Activated T-cell treated with anti-CD3 and anti-CD28 coated beads, Interleukin-2, amount 50 U/mL, for 24 hours (primary cell): ENCODE data around the gene JPH2.

Source experiments
- DNase-seq: peaks from one replicate; pipeline ENCODE4 v3.0.0-alpha.2; 2020
- H3K27ac Mint-ChIP-seq: 2 replicates; pipeline ENCODE4 v1.8.0; 2020; ENCODE audit warnings: mild to moderate bottlenecking, mixed read lengths
- H3K27me3 Mint-ChIP-seq: 2 replicates; pipeline ENCODE4 v1.8.0; 2020; ENCODE audit warnings: mixed read lengths
- H3K36me3 Mint-ChIP-seq: 2 replicates; pipeline ENCODE4 v1.8.0; 2020; ENCODE audit warnings: low read depth, mixed read lengths
- H3K4me1 Mint-ChIP-seq: 2 replicates; pipeline ENCODE4 v1.8.0; 2020; ENCODE audit warnings: low read depth, mixed read lengths
- H3K4me3 Mint-ChIP-seq: 2 replicates; pipeline ENCODE4 v1.8.0; 2020; ENCODE audit warnings: mild to moderate bottlenecking, moderate library complexity, mixed read lengths
- H3K9me3 Mint-ChIP-seq: 2 replicates; pipeline ENCODE4 v1.8.0; 2020; ENCODE audit warnings: mixed read lengths

Gene JPH2

DNA sequence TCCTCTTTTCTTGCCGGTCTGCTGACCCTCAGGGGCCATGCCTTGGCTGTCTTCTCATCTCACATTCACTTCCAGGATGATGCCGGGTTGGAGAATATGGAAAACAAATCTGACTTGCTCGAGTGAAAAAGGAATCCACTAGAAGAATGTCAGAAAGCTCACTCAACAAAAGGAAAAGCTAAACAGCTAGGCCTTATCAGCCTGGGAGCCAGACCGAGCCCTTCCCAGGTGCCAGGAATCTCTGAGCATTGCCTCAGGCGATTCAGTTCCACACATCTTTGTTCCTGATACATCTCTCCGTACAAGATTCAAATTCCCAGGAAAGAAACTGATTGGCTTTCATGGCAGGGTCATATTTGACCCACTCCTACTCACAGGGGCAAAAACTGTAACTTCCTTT lies 32.8 kb upstream of the JPH2 start:
- Mint-ChIP-seq H3K4me3 (no peak overlapping the region), H3K27ac (peak overlapping the region; percentile 27), H3K4me1 (peaks cover 50% of the 10 kb centered on the region), H3K9me3 (no peaks in the 10 kb centered on the region), H3K36me3 (no peaks in the 10 kb centered on the region), H3K27me3 (no peaks in the 10 kb centered on the region)
- DNase-seq, result no peak

DNA sequence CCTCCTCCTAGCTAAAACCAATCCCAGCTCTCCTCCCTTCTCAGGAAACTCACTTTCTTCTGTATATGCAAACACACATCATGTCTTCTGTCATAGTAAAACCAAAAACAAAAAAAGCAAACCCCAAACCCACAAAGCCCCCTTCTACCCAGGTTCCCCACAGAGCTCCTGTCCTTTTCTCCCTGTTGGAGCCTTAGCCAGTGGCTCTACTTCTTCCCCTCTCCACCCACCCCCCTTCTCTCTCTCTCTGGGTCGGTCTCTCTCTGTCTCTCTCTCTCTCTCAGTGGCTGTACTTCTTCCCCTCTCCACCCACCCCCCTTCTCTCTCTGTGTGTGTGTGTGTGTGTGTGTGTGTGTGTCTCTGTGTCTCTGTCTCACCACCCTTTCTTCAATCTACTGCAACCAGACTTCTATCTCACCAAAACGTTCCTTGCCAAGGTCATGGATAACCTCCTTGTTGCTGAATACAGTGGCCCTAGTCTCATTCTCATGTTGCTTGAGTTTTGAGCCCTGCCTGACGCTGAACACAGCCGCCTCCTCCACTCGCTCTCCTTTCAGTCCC lies 32.3 kb upstream of the JPH2 start:
- H3K27me3 Mint-ChIP-seq, result no peaks in the 10 kb centered on the region
- peaks cover 52% of the 10 kb centered on the region for H3K4me1 Mint-ChIP-seq
- no peak overlapping the region for H3K4me3 Mint-ChIP-seq
- H3K9me3 Mint-ChIP-seq, result no peaks in the 10 kb centered on the region
- no peak for DNase-seq
- H3K36me3 Mint-ChIP-seq, result no peaks in the 10 kb centered on the region
- H3K27ac Mint-ChIP-seq, result peak overlapping the region; percentile 27

GRCh38 chr20:44218446-44218845 lies 31.5 kb upstream of the JPH2 start:
- H3K4me3 Mint-ChIP-seq, result peak overlapping the region; percentile 66

GRCh38 chr20:44217342-44218092 lies 30.5 kb upstream of the JPH2 start:
- no peaks in the 10 kb centered on the region for H3K9me3 Mint-ChIP-seq
- peak overlapping the region; percentile 66 for H3K4me3 Mint-ChIP-seq
- no peaks in the 10 kb centered on the region for H3K36me3 Mint-ChIP-seq
- no peaks in the 10 kb centered on the region for H3K27me3 Mint-ChIP-seq
- H3K27ac Mint-ChIP-seq, result peak overlapping the region; percentile 27
- peaks cover 61% of the 10 kb centered on the region for H3K4me1 Mint-ChIP-seq
- DNase-seq, result peak; percentile 71

More at GRCh38 chr20:44218446-44218845, 31.5 kb upstream of the JPH2 start:
- peaks cover 55% of the 10 kb centered on the region for H3K4me1 Mint-ChIP-seq
- peak; percentile 43 for DNase-seq
- H3K36me3 Mint-ChIP-seq, result no peaks in the 10 kb centered on the region
- H3K27me3 Mint-ChIP-seq, result no peaks in the 10 kb centered on the region
- H3K9me3 Mint-ChIP-seq, result no peaks in the 10 kb centered on the region
- peak overlapping the region; percentile 27 for H3K27ac Mint-ChIP-seq

GRCh38 chr20:44215125-44215524 lies 28.1 kb upstream of the JPH2 start:
- Mint-ChIP-seq H3K36me3 (peaks cover 8% of the 10 kb centered on the region), H3K27ac (peak overlapping the region; percentile 28), H3K4me3 (no peak overlapping the region), H3K9me3 (no peaks in the 10 kb centered on the region), H3K4me1 (peaks cover 73% of the 10 kb centered on the region), H3K27me3 (no peaks in the 10 kb centered on the region)
- peak; percentile 76 for DNase-seq

DNA sequence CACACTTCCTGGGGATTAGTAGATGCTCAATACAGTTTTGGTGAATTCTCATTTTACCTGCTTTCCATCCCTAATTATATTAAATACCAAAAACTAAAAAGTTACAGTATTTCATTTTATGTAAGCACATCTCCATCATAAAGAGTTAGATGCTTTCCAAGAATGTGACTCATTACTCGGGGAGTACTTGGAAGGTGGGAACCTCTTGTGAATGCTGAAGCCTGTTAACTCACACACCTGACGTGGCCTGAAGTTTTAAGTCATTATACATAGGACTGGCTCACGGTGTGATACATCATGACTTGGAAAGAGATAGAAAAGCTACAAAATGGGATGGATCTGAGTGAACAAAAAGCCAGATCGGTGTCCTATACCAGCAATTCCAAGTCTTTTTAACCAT lies 25.8 kb upstream of the JPH2 start:
- DNase-seq, result no peak
- no peak overlapping the region for H3K4me3 Mint-ChIP-seq
- peaks cover 14% of the 10 kb centered on the region for H3K36me3 Mint-ChIP-seq
- no peaks in the 10 kb centered on the region for H3K9me3 Mint-ChIP-seq
- H3K27me3 Mint-ChIP-seq, result no peaks in the 10 kb centered on the region
- no peak overlapping the region for H3K27ac Mint-ChIP-seq
- H3K4me1 Mint-ChIP-seq, result peaks cover 69% of the 10 kb centered on the region

DNA sequence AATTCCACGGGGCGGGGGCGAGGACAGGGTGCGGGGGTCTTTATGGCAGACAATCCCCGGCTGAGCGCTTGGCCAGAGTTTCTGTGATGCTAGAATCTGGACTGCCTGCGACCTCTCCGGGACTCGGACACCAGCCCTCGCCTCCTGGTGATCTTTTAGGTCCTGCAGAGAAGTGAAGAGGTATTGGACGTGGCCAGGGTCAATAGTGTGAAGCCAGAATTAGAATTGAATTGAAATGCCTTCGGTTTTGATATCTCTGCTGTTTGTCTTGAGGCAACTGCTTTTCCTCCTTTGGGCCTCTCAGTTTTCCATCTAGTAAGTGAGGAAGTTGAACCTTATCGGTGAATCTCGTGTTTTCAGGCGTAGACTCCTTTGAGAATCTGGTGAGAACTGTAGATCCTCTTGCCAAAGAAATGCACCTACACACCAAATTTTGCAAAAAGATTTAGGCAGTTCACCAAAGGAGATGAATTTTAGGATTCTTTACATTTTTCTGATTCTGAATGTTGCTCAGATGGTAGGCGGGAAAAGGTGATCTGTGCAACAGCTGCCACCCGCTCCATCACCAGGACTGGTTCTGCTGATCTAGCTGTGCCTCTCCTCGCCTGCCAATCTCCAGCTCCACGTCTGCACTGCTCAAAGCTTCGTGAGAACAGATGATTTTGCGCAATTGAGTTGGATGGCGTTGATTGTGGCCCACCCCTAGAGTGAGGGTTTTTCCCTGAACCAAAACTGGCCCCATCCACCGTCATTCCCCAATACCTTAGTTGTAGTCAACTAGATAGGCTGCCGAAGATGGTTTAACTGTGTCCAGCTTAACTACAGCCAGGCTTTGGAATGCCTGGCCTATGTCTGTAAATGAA lies 24.4 kb upstream of the JPH2 start:
- H3K4me1 Mint-ChIP-seq, result peaks cover 70% of the 10 kb centered on the region
- DNase-seq, result no peak
- H3K27me3 Mint-ChIP-seq, result no peaks in the 10 kb centered on the region
- peak overlapping the region; percentile 96 for H3K4me3 Mint-ChIP-seq
- H3K27ac Mint-ChIP-seq, result peak overlapping the region; percentile 97
- peaks cover 25% of the 10 kb centered on the region for H3K36me3 Mint-ChIP-seq
- H3K9me3 Mint-ChIP-seq, result no peaks in the 10 kb centered on the region

- Mint-ChIP-seq H3K4me1 (peaks cover 70% of the 10 kb centered on the region), H3K36me3 (peaks cover 31% of the 10 kb centered on the region), H3K4me3 (peak within 1 kb of the TSS; percentile 96), H3K27me3 (no peaks in the 10 kb centered on the region), H3K27ac (peak within 1 kb of the TSS; percentile 97), H3K9me3 (no peaks in the 10 kb centered on the region)
- peak; percentile 99 for DNase-seq
Measured at GRCh38 chr20:44210406-44211176, 23.6 kb upstream of the JPH2 start, which contains the start of gene OSER1. OSER1 (minus strand) TSS chr20:44210771; CDS start chr20:44206957, 3,814 bp downstream.

DNA sequence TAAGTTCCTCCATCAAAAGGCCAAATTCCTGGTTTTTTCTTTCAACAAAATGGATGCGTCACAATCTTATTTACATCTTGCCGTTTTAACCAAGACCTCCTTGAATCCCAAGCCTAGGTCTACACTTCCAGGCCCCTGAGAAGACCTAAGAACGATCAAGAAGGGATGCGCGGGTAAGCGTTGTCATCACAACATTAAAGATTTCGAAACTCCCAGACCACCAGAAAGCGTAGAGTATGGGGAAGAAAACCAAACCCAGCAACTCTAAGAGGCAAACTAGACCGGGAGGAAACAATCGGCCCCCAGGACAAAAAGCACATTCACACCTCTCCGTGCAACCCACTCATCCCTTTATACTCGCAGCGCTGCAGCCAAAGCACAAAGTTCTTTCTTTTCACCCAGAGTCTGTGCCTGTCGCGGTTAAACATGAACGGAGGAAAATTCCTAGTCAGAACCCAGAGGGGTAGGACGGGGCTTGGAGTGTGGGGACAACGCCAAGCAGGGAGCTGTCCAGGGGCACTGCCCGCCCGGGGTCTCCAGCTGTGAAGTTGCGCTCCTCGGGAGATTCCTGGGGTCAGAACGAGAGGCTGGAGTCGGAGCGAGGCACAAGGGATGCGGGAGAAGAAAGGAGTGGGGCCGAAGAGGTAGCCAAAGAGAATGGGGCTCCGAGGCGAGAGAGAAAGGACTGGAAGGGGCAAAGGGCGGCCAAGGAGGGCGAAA lies 22.9 kb upstream of the JPH2 start:
- H3K27me3 Mint-ChIP-seq, result no peaks in the 10 kb centered on the region
- DNase-seq, result no peak
- H3K4me1 Mint-ChIP-seq, result peaks cover 66% of the 10 kb centered on the region
- peaks cover 38% of the 10 kb centered on the region for H3K36me3 Mint-ChIP-seq
- H3K27ac Mint-ChIP-seq, result peak overlapping the region; percentile 97
- no peaks in the 10 kb centered on the region for H3K9me3 Mint-ChIP-seq
- peak overlapping the region; percentile 96 for H3K4me3 Mint-ChIP-seq

DNA sequence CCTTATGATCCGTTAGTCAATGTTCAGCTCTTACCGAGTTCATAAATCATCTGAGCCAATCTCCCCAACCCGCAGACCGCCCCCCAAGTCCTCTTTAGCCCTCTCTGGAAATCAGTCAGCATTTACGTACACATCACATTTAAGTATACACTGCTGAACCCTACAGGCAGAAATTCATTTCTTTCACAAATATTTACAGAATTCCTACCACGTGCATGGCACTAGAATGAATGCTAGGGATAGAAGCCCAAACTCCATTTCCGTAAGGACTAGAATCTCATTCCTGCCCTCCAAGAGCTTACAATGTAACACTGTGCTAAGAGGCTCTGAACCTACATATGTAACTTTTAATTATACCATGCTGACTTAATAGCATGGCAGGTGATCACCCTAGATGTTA lies 21.8 kb upstream of the JPH2 start:
- Mint-ChIP-seq H3K27ac (peak overlapping the region; percentile 97), H3K36me3 (peaks cover 47% of the 10 kb centered on the region), H3K9me3 (no peaks in the 10 kb centered on the region), H3K27me3 (no peaks in the 10 kb centered on the region), H3K4me1 (peaks cover 67% of the 10 kb centered on the region), H3K4me3 (peak overlapping the region; percentile 96)
- no peak for DNase-seq

DNA sequence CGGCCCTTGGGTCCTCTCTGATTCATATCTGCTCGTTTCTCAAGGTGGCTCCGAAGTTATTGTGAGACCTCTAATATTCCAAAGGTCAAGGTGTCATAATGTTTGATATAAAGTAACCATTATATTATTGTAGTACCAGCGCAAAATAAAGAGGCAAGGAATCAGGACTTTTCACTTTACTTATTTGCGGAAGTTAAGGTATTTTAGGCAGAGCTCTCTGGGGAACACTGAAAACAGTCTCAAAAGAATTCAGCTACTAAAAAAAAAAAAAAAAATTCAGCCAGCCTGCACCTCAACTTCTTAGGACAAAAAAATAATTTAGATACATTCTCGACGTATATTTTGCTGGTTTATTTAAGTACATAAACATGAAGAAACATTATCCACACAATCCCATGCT lies 21.2 kb upstream of the JPH2 start:
- no peak for DNase-seq
- Mint-ChIP-seq H3K27ac (peak overlapping the region; percentile 97), H3K4me1 (peaks cover 71% of the 10 kb centered on the region), H3K27me3 (no peaks in the 10 kb centered on the region), H3K4me3 (peak overlapping the region; percentile 96), H3K9me3 (no peaks in the 10 kb centered on the region), H3K36me3 (peaks cover 53% of the 10 kb centered on the region)

GRCh38 chr20:44207126-44207723 lies 20.2 kb upstream of the JPH2 start:
- Mint-ChIP-seq H3K27me3 (no peaks in the 10 kb centered on the region), H3K9me3 (no peaks in the 10 kb centered on the region), H3K27ac (peak overlapping the region; percentile 55), H3K36me3 (peaks cover 61% of the 10 kb centered on the region), H3K4me1 (peaks cover 67% of the 10 kb centered on the region), H3K4me3 (peak overlapping the region; percentile 39)
- no peak for DNase-seq

GRCh38 chr20:44206132-44206531 lies 19.1 kb upstream of the JPH2 start:
- no peak for DNase-seq
- Mint-ChIP-seq H3K27ac (no peak overlapping the region), H3K36me3 (peaks cover 69% of the 10 kb centered on the region), H3K27me3 (no peaks in the 10 kb centered on the region), H3K4me3 (no peak overlapping the region), H3K9me3 (no peaks in the 10 kb centered on the region), H3K4me1 (peaks cover 61% of the 10 kb centered on the region)
